Measurements from ENCODE around the gene SUSD6. TPM values are rescaled to one million over a fixed set of nuclear protein-coding genes. Genes with fewer than 3 reads are reported as not detected.
A peak's percentile ranks its signal among the peaks of the same experiment; 100 is the strongest.

Gene SUSD6
- total RNA-seq, 1 donor from 2014 or later = 23.9 TPM

DNA sequence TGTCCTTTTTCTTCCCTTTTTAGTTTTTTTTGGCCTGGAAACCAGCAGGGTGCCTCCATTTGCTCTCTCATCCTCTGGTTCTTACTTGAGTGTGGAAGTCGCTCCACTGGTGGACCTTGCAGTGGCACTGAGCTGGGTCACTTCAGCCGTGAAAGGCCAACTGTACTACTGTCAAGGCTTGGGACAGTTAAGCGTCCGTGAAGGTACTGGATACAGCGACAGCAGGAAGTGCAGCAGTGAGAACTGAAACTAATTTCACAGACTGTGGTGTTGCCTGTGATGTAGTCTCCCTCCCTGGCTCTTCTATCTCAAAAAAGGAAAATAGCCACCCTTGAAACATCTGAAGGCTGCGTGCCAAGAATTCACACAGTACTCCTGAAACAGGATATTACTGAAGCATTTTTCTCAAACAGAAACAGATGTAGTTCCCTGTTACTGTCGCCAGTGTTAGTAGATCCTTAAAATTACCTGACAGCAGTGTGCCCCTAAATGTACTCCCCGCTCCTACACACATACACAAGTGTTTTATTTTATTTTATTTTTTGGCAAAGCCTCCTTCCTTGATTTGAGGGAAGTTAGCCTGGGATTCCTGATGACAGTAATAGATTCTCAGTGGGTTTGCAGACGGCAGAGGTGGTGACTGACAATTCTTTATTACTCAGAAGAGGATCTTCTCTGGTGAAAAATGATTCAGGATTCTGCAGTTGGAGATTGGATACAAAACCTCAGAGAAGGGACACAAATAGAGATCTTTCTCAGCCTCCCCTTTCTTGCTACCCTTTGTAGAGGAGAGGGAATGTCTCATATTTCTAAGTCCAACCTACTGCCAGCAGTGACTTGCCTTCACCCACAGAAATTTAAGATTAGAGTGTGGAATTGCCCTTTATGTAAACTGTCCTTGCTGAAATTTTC lies 4.4 kb downstream of the SUSD6 start:
- Histone ChIP-seq H3K27me3 (ENCODE audit: low read depth) (no peaks in the 10 kb centered on the region), H3K36me3 (no peaks in the 10 kb centered on the region), H3K4me3 (peak overlapping the region; percentile 49), H3K27ac (replicated peaks) (peak overlapping the region; percentile 99), H3K4me1 (peaks cover 92% of the 10 kb centered on the region), H3K9me3 (replicated peaks) (no peaks in the 10 kb centered on the region)
- TF ChIP-seq, protein P1, sequence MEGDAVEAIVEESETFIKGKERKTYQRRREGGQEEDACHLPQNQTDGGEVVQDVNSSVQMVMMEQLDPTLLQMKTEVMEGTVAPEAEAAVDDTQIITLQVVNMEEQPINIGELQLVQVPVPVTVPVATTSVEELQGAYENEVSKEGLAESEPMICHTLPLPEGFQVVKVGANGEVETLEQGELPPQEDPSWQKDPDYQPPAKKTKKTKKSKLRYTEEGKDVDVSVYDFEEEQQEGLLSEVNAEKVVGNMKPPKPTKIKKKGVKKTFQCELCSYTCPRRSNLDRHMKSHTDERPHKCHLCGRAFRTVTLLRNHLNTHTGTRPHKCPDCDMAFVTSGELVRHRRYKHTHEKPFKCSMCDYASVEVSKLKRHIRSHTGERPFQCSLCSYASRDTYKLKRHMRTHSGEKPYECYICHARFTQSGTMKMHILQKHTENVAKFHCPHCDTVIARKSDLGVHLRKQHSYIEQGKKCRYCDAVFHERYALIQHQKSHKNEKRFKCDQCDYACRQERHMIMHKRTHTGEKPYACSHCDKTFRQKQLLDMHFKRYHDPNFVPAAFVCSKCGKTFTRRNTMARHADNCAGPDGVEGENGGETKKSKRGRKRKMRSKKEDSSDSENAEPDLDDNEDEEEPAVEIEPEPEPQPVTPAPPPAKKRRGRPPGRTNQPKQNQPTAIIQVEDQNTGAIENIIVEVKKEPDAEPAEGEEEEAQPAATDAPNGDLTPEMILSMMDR (IDR thresholded peaks at IDR 0.05; ENCODE audit: borderline replicate concordance) = peak; percentile 42
- intact Hi-C loops (cut with micrococcal nuclease) = no loop called here
- DNase-seq = no peak

DNA sequence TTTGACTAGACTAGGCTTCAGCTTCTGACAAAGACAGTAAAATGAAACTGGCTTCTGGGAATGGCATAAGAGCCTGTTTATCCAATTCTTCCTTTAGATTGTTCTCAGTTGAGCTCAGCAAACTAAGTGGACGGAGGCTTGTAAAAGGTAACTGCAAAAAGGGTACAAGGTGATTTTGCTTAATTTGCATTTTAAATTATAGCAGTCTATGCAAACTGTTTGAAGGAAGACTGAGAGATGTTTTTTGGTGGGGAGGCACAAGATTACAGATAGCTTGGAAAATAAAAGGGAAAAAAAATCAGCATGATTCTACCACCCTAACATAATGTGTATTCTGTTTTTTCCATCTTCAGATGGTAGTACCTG lies 5.0 kb downstream of the SUSD6 start:
- no peaks in the 10 kb centered on the region for H3K27me3 ChIP-seq (ENCODE audit: low read depth)
- H3K4me3 ChIP-seq = peak overlapping the region; percentile 49
- TF ChIP-seq, protein P1 (IDR thresholded peaks at IDR 0.05; ENCODE audit: borderline replicate concordance) = no peak
- intact Hi-C loops (cut with micrococcal nuclease) = no loop called here
- H3K36me3 ChIP-seq = no peaks in the 10 kb centered on the region
- peaks cover 94% of the 10 kb centered on the region for H3K4me1 ChIP-seq
- peak overlapping the region; percentile 99 for H3K27ac ChIP-seq (replicated peaks)
- H3K9me3 ChIP-seq (replicated peaks) = no peaks in the 10 kb centered on the region
- DNase-seq = no peak

DNA sequence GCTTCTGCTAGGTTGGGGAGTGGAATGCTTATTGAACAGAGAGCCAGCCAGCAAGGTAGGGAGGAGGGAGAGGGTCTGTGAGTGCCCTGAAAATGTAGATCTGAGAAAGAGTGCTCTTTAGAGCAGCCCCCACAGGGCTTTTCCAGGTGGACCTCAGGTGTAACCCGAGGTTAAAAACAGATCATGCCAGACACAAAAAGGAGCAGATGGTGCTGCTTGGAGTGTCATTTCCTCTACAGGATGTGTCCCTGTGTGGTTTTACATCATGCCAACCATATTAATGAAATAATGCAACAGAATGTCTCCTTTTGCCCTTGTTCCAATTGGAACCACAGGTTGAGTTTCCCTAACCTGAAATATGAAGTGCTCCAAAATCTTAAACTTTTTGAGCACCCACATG lies 6.4 kb downstream of the SUSD6 start:
- Histone ChIP-seq H3K27ac (replicated peaks) (peak overlapping the region; percentile 99), H3K9me3 (replicated peaks) (no peaks in the 10 kb centered on the region), H3K4me1 (peaks cover 98% of the 10 kb centered on the region), H3K27me3 (ENCODE audit: low read depth) (no peaks in the 10 kb centered on the region), H3K4me3 (no peak overlapping the region), H3K36me3 (no peaks in the 10 kb centered on the region)
- no peak for DNase-seq
- intact Hi-C loops (cut with micrococcal nuclease) = no loop called here
- TF ChIP-seq, protein P1 (IDR thresholded peaks at IDR 0.05; ENCODE audit: borderline replicate concordance) = no peak

DNA sequence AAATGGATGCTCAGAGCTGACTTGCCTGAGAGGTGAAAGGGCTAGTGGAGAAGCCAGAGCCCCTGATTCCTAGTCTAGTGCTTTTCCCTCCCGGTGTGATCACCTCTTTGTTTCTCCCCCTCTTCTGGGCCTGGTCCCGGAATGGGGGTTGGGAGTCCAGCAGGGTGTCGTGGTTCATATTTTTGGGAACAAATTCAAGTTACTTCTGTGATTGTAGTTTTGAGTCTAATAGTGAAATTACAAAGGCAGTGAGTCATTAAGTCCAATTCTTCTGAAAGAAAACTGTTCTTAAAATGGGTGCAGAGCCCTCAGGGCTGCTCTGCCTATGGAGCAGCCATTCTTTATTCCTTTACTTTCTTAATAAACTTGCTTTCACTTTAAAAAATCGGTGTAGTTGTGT lies 7.6 kb downstream of the SUSD6 start:
- Histone ChIP-seq H3K27me3 (ENCODE audit: low read depth) (no peaks in the 10 kb centered on the region), H3K4me1 (peaks cover 98% of the 10 kb centered on the region), H3K9me3 (replicated peaks) (no peaks in the 10 kb centered on the region), H3K27ac (replicated peaks) (peak overlapping the region; percentile 4), H3K36me3 (no peaks in the 10 kb centered on the region), H3K4me3 (no peak overlapping the region)
- TF ChIP-seq, protein P1 (IDR thresholded peaks at IDR 0.05; ENCODE audit: borderline replicate concordance) = no peak
- DNase-seq = no peak
- intact Hi-C loops (cut with micrococcal nuclease) = no loop called here

DNA sequence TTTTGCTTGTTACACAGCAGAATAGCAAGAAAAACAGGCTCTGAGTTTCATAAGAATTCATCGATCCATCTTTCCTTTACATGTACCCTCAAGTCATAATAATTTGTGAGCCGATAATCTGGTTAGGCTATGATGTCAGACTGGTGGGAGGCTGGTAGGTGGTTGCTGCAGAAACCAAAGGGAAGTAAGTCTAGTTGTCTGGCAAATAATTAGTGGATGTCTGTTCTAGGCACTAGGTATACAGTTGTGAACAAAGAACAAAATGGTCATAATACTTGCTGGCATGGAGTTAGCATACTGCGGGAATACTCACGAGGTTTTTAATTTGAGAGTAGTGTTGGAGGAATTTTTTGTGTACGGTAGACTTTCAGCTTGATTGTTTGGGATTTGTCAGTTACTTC lies 8.8 kb downstream of the SUSD6 start:
- H3K36me3 ChIP-seq = no peaks in the 10 kb centered on the region
- no peak for DNase-seq
- H3K27ac ChIP-seq (replicated peaks) = no peak overlapping the region
- no peak overlapping the region for H3K4me3 ChIP-seq
- intact Hi-C loops (cut with micrococcal nuclease) = no loop called here
- H3K9me3 ChIP-seq (replicated peaks) = no peaks in the 10 kb centered on the region
- TF ChIP-seq, protein P1 (IDR thresholded peaks at IDR 0.05; ENCODE audit: borderline replicate concordance) = no peak
- H3K4me1 ChIP-seq = peaks cover 98% of the 10 kb centered on the region
- H3K27me3 ChIP-seq (ENCODE audit: low read depth) = no peaks in the 10 kb centered on the region

Measured in left ventricle myocardium inferior (tissue), 1 donor.